ENCODE measurements around the gene MTCP1. TPM values are rescaled to one million over a fixed set of nuclear protein-coding genes. Genes with fewer than 3 reads are reported as not detected.

MTCP1 gene
- total RNA-seq, 1 experiment from 2014 or later: 49.5 TPM

DNA sequence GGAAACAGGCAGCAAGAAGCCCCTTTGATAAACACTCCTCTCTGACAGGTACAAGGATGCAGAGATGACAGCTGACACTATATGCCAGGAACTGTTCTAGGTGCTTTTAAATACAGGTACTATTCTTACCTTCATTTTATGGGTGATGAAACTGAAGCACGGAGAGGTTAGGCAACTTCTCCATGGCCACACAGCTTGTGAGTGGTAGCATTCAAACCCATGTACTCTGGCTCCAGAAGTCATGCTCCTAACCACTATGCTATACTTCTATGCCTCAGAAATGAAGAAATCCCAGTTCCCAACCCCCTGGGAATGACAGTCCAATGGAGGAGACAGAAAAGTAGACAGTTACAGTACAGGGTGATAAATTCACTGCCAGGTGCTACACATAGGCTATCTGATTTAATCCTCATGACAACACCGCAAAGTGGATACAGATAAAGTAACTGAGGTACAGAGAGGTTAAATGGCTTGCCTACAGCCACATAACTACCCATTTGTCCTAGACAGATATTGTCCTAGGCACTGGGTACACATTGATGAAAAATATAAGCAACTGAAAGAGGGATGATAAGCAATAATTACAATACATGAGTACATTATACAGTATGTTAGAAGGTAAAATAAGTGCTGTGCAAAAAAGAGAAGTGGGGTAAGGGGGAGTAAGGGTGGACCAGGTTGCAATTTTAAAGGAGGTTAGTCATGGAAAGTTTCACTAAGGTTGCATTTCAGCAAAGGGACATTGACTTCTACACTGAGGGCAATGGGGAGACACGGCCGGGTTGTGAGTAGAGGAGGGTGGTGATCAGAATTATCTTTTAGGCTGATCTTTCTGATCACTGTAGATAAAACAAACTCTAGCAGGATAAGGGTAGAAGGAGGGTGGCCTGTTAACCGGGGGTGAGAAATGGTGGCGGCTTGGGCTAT, 46.8 kb downstream of the MTCP1 start:
- ATAC-seq: no peak
- no peak for TF ChIP-seq SIN3A (IDR thresholded peaks at IDR 0.05; ENCODE audit: borderline replicate concordance, insufficient read depth, low read depth, low read length)
- TF ChIP-seq POLR2AphosphoS5 (IDR thresholded peaks at IDR 0.05; ENCODE audit: low read depth, low read length): no peak
- TF ChIP-seq TCF7L2 (IDR thresholded peaks at IDR 0.05; ENCODE audit: low read depth, low read length): no peak
- TF ChIP-seq, protein P1, sequence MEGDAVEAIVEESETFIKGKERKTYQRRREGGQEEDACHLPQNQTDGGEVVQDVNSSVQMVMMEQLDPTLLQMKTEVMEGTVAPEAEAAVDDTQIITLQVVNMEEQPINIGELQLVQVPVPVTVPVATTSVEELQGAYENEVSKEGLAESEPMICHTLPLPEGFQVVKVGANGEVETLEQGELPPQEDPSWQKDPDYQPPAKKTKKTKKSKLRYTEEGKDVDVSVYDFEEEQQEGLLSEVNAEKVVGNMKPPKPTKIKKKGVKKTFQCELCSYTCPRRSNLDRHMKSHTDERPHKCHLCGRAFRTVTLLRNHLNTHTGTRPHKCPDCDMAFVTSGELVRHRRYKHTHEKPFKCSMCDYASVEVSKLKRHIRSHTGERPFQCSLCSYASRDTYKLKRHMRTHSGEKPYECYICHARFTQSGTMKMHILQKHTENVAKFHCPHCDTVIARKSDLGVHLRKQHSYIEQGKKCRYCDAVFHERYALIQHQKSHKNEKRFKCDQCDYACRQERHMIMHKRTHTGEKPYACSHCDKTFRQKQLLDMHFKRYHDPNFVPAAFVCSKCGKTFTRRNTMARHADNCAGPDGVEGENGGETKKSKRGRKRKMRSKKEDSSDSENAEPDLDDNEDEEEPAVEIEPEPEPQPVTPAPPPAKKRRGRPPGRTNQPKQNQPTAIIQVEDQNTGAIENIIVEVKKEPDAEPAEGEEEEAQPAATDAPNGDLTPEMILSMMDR (IDR thresholded peaks at IDR 0.05): no peak
- TF ChIP-seq REST (IDR thresholded peaks at IDR 0.05; ENCODE audit: insufficient read depth in 1 of 2, low read depth in 2 of 2, low read length in 1 of 2): no peak
- in situ Hi-C loops (cut with HindIII; ENCODE audit: low pct_unique_long_range_greater_than_20kb, low sequenced_read_pairs): no loop called here
- H3K36me3 ChIP-seq (ENCODE audit: control insufficient read depth, insufficient read depth, low read length): no peaks in the 10 kb centered on the region
- H3K4me1 ChIP-seq (ENCODE audit: control insufficient read depth, insufficient read depth, low read length): peaks cover 16% of the 10 kb centered on the region
- POLR2A ChIA-PET: no interaction called here
- CTCF ChIA-PET: no interaction called here
- H3K27ac ChIP-seq (ENCODE audit: low read length): no peak overlapping the region
- no TSS peak for BruUV-seq (replicated peaks)
- H3K9me3 ChIP-seq (ENCODE audit: control insufficient read depth, insufficient read depth, low read depth, low read length): no peaks in the 10 kb centered on the region
- DNase-seq (ENCODE audit: low read depth, low spot score): no peak
- no peaks in the 10 kb centered on the region for H3K27me3 ChIP-seq (ENCODE audit: control insufficient read depth, insufficient read depth, low read length)
- intact Hi-C loops (cut with micrococcal nuclease; ENCODE audit: unreplicated experiment): no loop called here
- H3K4me3 ChIP-seq (ENCODE audit: low read depth in 2 of 2, low read length in 2 of 2): no peak overlapping the region

GRCh38 chrX:155022585-155022984, 48.4 kb downstream of the MTCP1 start, which contains the start of gene F8:
TSS of gene F8 (minus strand) at chrX:155022723. CDS start at chrX:155022552, 171 bp downstream.
- TF ChIP-seq, protein P1 (IDR thresholded peaks at IDR 0.05): no peak
- no peak for TF ChIP-seq REST (IDR thresholded peaks at IDR 0.05; ENCODE audit: insufficient read depth in 1 of 2, low read depth in 2 of 2, low read length in 1 of 2)
- TF ChIP-seq SIN3A (IDR thresholded peaks at IDR 0.05; ENCODE audit: borderline replicate concordance, insufficient read depth, low read depth, low read length): no peak
- ChIA-PET CTCF (no interaction called here), POLR2A (no interaction called here)
- Histone ChIP-seq H3K4me3 (ENCODE audit: low read depth in 2 of 2, low read length in 2 of 2) (no peak within 1 kb of the TSS), H3K27ac (ENCODE audit: low read length) (no peak within 1 kb of the TSS), H3K4me1 (ENCODE audit: control insufficient read depth, insufficient read depth, low read length) (0 out of 2 replicates have a peak, but pooled peaks cover 4% of the 10 kb centered on the region), H3K27me3 (ENCODE audit: control insufficient read depth, insufficient read depth, low read length) (no peaks in the 10 kb centered on the region), H3K36me3 (ENCODE audit: control insufficient read depth, insufficient read depth, low read length) (no peaks in the 10 kb centered on the region), H3K9me3 (ENCODE audit: control insufficient read depth, insufficient read depth, low read depth, low read length) (no peaks in the 10 kb centered on the region)
- intact Hi-C loops (cut with micrococcal nuclease; ENCODE audit: unreplicated experiment) (no loop called here), in situ Hi-C loops (cut with HindIII; ENCODE audit: low pct_unique_long_range_greater_than_20kb, low sequenced_read_pairs) (no loop called here)
- no TSS peak for BruUV-seq (replicated peaks)
- DNase-seq (ENCODE audit: low read depth, low spot score): no peak
- no peak for ATAC-seq

Measured in Panc1 (cell line).